NB4 (cell line): ENCODE data around the gene FRMD6.
A peak's percentile ranks its signal among the peaks of the same experiment; 100 is the strongest.

Source experiments
- DNase-seq: peaks from one replicate; pipeline ENCODE4 v3.0.0; 2010; ENCODE audit warnings: low read depth
- H3K4me3 ChIP-seq: one replicate; pipeline ENCODE4 v1.5.1; 2011; ENCODE audit warnings: mild to moderate bottlenecking, low read depth, low read length, moderate library complexity
- CTCF ChIP-seq: IDR thresholded peaks from one replicate; pipeline ENCODE4 v1.5.1; 2012; ENCODE audit warnings: low read depth, low read length
- MAX ChIP-seq: IDR thresholded peaks from 2 replicates; pipeline ENCODE4 v1.6.1; 2011; ENCODE audit warnings: low read depth, low read length
- MYC ChIP-seq: IDR thresholded peaks from 2 replicates; pipeline ENCODE4 v1.6.1; 2011; ENCODE audit warnings: low read depth, low read length
- POLR2A ChIP-seq: IDR thresholded peaks from 2 replicates; pipeline ENCODE4 v1.6.1; 2011; ENCODE audit warnings: mild to moderate bottlenecking; ENCODE audit not compliant: insufficient read length; ENCODE audit errors: extremely low read depth

FRMD6 gene

DNA sequence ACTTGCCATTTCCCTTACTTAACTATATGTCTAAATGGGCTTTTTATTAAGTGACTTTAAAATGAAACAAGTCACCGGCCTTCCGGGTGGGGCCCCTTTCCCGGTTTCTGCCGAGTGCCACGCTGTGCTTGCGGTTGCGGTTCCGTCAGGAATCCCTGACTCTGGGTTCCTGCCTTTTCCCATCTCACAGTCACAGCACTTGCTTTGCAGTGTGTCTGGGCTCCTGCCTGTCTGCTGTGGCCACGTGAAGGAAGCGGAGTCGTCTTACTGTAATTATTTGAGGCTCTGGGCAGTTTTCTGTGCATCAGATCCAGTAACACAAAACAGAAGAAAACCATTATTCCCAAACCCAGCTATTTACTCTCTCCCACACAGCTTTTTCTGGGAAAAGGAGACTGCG lies 44.0 kb upstream of the FRMD6 start:
- no peak overlapping the region for H3K4me3 ChIP-seq
- no peak for TF ChIP-seq MYC
- DNase-seq = no peak

GRCh38 chr14:51609251-51609954 lies 42.3 kb upstream of the FRMD6 start:
- no peak for TF ChIP-seq MAX
- no peak for TF ChIP-seq POLR2A
- no peak for TF ChIP-seq CTCF
- TF ChIP-seq MYC = no peak
- no peak overlapping the region for H3K4me3 ChIP-seq
- no peak for DNase-seq

- DNase-seq = peak; percentile 29
- no peak for TF ChIP-seq CTCF
- TF ChIP-seq MAX = peak; percentile 62
- TF ChIP-seq POLR2A = no peak
- no peak for TF ChIP-seq MYC
- H3K4me3 ChIP-seq = no peak overlapping the region
These were observed 41.8 kb upstream of the FRMD6 start for GRCh38 chr14:51609955-51610283.

DNA sequence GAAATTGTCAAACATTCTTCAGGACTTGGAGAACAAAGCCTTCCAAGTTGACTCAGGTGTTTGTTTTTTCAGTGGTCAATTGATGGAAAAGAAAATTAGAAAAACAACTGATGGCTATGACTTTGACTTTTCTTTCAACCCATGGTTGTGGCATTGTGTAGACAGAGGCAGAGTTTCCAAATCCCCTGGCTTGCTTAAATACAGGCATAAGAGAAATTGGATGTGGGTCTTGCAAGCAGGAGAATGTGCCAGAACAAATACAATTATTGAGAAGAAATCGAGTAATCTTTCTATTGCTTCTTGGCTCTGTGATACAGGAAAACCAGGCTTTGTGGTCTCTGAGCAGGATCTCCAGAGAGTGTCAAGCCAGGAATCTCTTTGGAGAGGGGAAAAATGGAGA lies 40.9 kb upstream of the FRMD6 start:
- TF ChIP-seq MAX = no peak
- TF ChIP-seq POLR2A = no peak
- no peak for TF ChIP-seq MYC
- TF ChIP-seq CTCF = no peak
- no peak overlapping the region for H3K4me3 ChIP-seq
- DNase-seq = no peak

DNA sequence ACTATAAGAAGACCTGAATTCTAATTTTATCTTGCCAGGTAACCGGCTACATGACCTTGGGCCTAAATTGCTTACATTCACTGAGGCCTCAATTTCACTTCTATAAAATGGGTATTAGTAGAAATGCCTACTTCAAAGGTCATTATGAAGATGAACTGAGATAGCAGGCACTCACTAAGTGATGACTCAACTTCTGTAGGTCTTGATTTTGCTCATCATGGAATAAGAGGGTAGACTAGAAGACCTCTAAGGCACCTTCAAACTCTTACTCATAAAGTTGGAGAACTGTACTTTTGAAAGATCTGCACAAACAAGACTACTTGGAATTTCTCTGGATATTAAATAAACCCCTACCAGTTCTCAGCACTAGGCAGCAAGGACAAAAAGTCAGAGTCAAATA lies 39.3 kb upstream of the FRMD6 start:
- no peak for DNase-seq
- H3K4me3 ChIP-seq = no peak overlapping the region
- TF ChIP-seq POLR2A = no peak
- TF ChIP-seq MAX = no peak
- no peak for TF ChIP-seq CTCF
- TF ChIP-seq MYC = no peak

GRCh38 chr14:51613416-51613815 lies 38.3 kb upstream of the FRMD6 start:
- H3K4me3 ChIP-seq = no peak overlapping the region
- no peak for TF ChIP-seq POLR2A
- TF ChIP-seq MAX = no peak
- TF ChIP-seq MYC = no peak
- no peak for TF ChIP-seq CTCF
- DNase-seq = no peak
